SK-N-SH treated with all-trans-retinoic acid at 6 μM for 48 hours (cell line): ENCODE measurements around the gene PLD2.
"Not testable (repeated sequence)": the region's sequence is repeated elsewhere in the genome, so short reads cannot be mapped to it uniquely, and the experiment has no call there.

Experiments
- ATAC-seq: fragments of 200-7000 bp; cut with Tn5 transposase; 3 replicates; pipeline ENCODE4 v1.9.1; 2020; ENCODE audit warnings: mild to moderate bottlenecking, moderate library complexity
- ARNTL ChIP-seq: fragments of 450-650 bp; formaldehyde crosslinking; IDR thresholded peaks from 2 replicates; pipeline ENCODE4 v1.5.0; 2020; ENCODE audit warnings: low read depth, mild to moderate bottlenecking, moderate library complexity, borderline replicate concordance
- CSDC2 ChIP-seq: fragments of 250-450 bp; sonication (Bioruptor Pico); IDR thresholded peaks from 2 replicates; pipeline ENCODE4 v1.5.0; 2020; ENCODE audit warnings: mild to moderate bottlenecking, moderate library complexity
- ESRRG ChIP-seq: fragments of 250-450 bp; sonication (Bioruptor Pico); IDR thresholded peaks from 2 replicates; pipeline ENCODE4 v1.6.1; 2021; ENCODE audit warnings: mild to moderate bottlenecking
- ISL1 ChIP-seq: fragments of 250-450 bp; sonication (Bioruptor Pico); IDR thresholded peaks from 2 replicates; pipeline ENCODE4 v2.1.2; 2022; ENCODE audit warnings: mild to moderate bottlenecking, moderate library complexity
- OSR1 ChIP-seq: fragments of 250-450 bp; sonication (Bioruptor Pico); IDR thresholded peaks from 2 replicates; pipeline ENCODE4 v1.8.0; 2022; ENCODE audit warnings: moderate library complexity, mild to moderate bottlenecking, inconsistent platforms
- PPARA ChIP-seq: fragments of 250-450 bp; sonication (Bioruptor Pico); IDR thresholded peaks from 2 replicates; pipeline ENCODE4 v1.5.0; 2020; ENCODE audit warnings: mild to moderate bottlenecking, borderline replicate concordance
- RARB ChIP-seq: fragments of 250-450 bp; sonication (Bioruptor Pico); IDR thresholded peaks from 2 replicates; pipeline ENCODE4 v1.8.0; 2021; ENCODE audit warnings: mild to moderate bottlenecking, moderate library complexity
- SNAI2 ChIP-seq: fragments of 250-450 bp; sonication (Bioruptor Pico); IDR thresholded peaks from 2 replicates; pipeline ENCODE4 v1.5.0; 2020; ENCODE audit warnings: mild to moderate bottlenecking, moderate library complexity
- TCF4 ChIP-seq: fragments of 250-450 bp; sonication (Bioruptor Pico); IDR thresholded peaks from 2 replicates; pipeline ENCODE4 v1.8.0; 2021; ENCODE audit warnings: mild to moderate bottlenecking, moderate library complexity, borderline replicate concordance
- ZFP3 ChIP-seq: fragments of 250-450 bp; sonication (Bioruptor Pico); IDR thresholded peaks from 2 replicates; pipeline ENCODE4 v1.5.0; 2020; ENCODE audit warnings: mild to moderate bottlenecking, moderate library complexity
- ZFP30 ChIP-seq: fragments of 450-650 bp; formaldehyde crosslinking; IDR thresholded peaks from 2 replicates; pipeline ENCODE4 v1.5.0; 2022; ENCODE audit warnings: mild to moderate bottlenecking, moderate library complexity
- ZNF565 ChIP-seq: fragments of 450-650 bp; formaldehyde crosslinking; conservative IDR thresholded peaks from 2 replicates; pipeline ENCODE4 v1.5.0; 2020; ENCODE audit warnings: low read depth, mild to moderate bottlenecking, moderate library complexity
- ZNF70 ChIP-seq: fragments of 450-650 bp; formaldehyde crosslinking; IDR thresholded peaks from 2 replicates; pipeline ENCODE4 v1.5.0; 2020; ENCODE audit warnings: mild to moderate bottlenecking, moderate library complexity
- ZNF8 ChIP-seq: fragments of 450-650 bp; formaldehyde crosslinking; IDR thresholded peaks from 2 replicates; pipeline ENCODE4 v1.5.0; 2020; ENCODE audit warnings: mild to moderate bottlenecking, moderate library complexity
- TF ChIP-seq, protein P1 (sequence below): fragments of 250-450 bp; sonication (Bioruptor Pico); IDR thresholded peaks from 2 replicates; pipeline ENCODE4 v1.5.1; 2021; ENCODE audit warnings: mild to moderate bottlenecking, moderate library complexity
- TF ChIP-seq, protein P2 (sequence below): fragments of 250-450 bp; sonication (Bioruptor Pico); IDR thresholded peaks from 2 replicates; pipeline ENCODE4 v1.8.0; 2021; ENCODE audit warnings: low read depth, mild to moderate bottlenecking, moderate library complexity, borderline replicate concordance
- TF ChIP-seq, protein P3 (sequence below): fragments of 250-450 bp; sonication (Bioruptor Pico); IDR thresholded peaks from 2 replicates; pipeline ENCODE4 v1.8.0; 2020; ENCODE audit warnings: mild to moderate bottlenecking, moderate library complexity, borderline replicate concordance

PLD2 gene

GRCh38 chr17:4861052-4861451, 54.1 kb downstream of the PLD2 start:
- no peak for ATAC-seq
- TF ChIP-seq, protein P1, sequence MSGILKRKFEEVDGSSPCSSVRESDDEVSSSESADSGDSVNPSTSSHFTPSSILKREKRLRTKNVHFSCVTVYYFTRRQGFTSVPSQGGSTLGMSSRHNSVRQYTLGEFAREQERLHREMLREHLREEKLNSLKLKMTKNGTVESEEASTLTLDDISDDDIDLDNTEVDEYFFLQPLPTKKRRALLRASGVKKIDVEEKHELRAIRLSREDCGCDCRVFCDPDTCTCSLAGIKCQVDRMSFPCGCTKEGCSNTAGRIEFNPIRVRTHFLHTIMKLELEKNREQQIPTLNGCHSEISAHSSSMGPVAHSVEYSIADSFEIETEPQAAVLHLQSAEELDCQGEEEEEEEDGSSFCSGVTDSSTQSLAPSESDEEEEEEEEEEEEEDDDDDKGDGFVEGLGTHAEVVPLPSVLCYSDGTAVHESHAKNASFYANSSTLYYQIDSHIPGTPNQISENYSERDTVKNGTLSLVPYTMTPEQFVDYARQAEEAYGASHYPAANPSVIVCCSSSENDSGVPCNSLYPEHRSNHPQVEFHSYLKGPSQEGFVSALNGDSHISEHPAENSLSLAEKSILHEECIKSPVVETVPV, result no peak
- TF ChIP-seq, protein P2, sequence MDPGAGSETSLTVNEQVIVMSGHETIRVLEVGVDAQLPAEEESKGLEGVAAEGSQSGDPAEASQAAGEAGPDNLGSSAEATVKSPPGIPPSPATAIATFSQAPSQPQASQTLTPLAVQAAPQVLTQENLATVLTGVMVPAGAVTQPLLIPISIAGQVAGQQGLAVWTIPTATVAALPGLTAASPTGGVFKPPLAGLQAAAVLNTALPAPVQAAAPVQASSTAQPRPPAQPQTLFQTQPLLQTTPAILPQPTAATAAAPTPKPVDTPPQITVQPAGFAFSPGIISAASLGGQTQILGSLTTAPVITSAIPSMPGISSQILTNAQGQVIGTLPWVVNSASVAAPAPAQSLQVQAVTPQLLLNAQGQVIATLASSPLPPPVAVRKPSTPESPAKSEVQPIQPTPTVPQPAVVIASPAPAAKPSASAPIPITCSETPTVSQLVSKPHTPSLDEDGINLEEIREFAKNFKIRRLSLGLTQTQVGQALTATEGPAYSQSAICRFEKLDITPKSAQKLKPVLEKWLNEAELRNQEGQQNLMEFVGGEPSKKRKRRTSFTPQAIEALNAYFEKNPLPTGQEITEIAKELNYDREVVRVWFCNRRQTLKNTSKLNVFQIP (CRISPR knock-in tag), result no peak
- no peak for TF ChIP-seq ZNF70 (CRISPR knock-in tag)
- no peak for TF ChIP-seq OSR1
- no peak for TF ChIP-seq RARB
- no peak for TF ChIP-seq TCF4
- TF ChIP-seq ZNF8 (CRISPR knock-in tag), result no peak
- TF ChIP-seq ISL1 (CRISPR knock-in tag), result no peak
- TF ChIP-seq ARNTL, result no peak
- TF ChIP-seq, protein P3, sequence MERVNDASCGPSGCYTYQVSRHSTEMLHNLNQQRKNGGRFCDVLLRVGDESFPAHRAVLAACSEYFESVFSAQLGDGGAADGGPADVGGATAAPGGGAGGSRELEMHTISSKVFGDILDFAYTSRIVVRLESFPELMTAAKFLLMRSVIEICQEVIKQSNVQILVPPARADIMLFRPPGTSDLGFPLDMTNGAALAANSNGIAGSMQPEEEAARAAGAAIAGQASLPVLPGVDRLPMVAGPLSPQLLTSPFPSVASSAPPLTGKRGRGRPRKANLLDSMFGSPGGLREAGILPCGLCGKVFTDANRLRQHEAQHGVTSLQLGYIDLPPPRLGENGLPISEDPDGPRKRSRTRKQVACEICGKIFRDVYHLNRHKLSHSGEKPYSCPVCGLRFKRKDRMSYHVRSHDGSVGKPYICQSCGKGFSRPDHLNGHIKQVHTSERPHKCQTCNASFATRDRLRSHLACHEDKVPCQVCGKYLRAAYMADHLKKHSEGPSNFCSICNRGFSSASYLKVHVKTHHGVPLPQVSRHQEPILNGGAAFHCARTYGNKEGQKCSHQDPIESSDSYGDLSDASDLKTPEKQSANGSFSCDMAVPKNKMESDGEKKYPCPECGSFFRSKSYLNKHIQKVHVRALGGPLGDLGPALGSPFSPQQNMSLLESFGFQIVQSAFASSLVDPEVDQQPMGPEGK (CRISPR knock-in tag), result no peak

DNA sequence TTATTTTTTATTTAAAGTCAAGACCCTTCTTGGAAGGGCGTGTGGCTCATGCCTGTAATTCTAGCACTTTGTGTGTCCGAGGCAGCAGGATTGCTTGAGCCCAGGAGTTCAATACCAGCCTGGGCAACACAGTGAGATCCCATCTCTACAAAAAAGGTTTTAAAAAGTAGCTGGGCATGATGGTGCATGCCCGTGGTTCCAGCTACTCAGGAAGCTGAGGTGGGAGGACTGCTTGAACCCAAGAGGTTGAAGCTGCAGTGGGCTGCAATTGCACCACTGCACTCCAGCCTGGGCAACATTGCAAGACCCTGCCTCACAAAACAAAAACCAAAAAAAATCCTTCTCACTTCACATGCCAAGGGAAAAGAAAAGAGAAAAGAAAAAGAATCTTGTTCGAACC, 55.8 kb downstream of the PLD2 start:
- no peak for TF ChIP-seq ZFP3 (CRISPR knock-in tag)
- TF ChIP-seq ESRRG (CRISPR knock-in tag), result no peak
- no peak for TF ChIP-seq ISL1 (CRISPR knock-in tag)
- no peak for TF ChIP-seq SNAI2 (CRISPR knock-in tag)
- TF ChIP-seq, protein P1, result no peak
- ATAC-seq, result no peak

- TF ChIP-seq CSDC2 (CRISPR knock-in tag) (no peak), ZNF565 (CRISPR knock-in tag) (no peak), ZFP30 (CRISPR knock-in tag) (no peak), ZFP3 (CRISPR knock-in tag) (no peak), PPARA (CRISPR knock-in tag) (no peak), ZNF8 (CRISPR knock-in tag) (no peak), ZNF70 (CRISPR knock-in tag) (no peak)
- TF ChIP-seq, protein P3 (CRISPR knock-in tag), result no peak
- TF ChIP-seq, protein P1, result no peak
- TF ChIP-seq, all 23 proteins: peak for 0
- ATAC-seq, result no peak
Measured at GRCh38 chr17:4863321-4863720, 56.4 kb downstream of the PLD2 start.

- not testable (repeated sequence) for ATAC-seq
Measured at GRCh38 chr17:4867535-4867934, 60.6 kb downstream of the PLD2 start.

- ATAC-seq, result not testable (repeated sequence)
Measured at GRCh38 chr17:4869058-4869998, 62.4 kb downstream of the PLD2 start.
